ENCODE measurements around the gene CPS1. TPM values are rescaled to one million over a fixed set of nuclear protein-coding genes. Genes with fewer than 3 reads are reported as not detected.

CPS1 gene
- total RNA-seq, 1 donor from 2014 or later = 3.8 TPM

DNA sequence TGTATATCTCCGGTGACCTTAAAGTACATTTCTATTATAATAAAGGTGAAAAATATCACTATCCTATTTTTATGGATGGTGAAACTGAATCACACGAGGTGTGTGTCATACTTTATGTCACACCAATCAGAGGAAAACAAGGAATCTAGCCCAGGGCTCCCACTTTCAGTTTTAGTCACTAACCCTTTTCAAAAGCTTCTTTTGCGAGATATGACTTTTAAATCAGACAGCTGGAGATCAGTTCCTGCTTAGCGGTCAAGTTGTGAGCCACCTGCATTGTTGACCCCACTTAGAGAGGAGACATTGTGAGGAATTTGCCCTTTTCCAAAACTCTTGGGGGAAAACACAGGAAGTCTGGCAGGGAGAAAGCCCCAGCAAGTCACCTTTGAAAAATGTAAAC is 70.5 kb downstream of the CPS1 start:
- H3K27me3 ChIP-seq (ENCODE audit: control insufficient read depth, insufficient read depth, low read length) = no peaks in the 10 kb centered on the region
- DNase-seq (ENCODE audit: low read depth) = no peak
- no peaks in the 10 kb centered on the region for H3K36me3 ChIP-seq (ENCODE audit: control insufficient read depth, insufficient read depth, low read length)
- TF ChIP-seq, protein P1, sequence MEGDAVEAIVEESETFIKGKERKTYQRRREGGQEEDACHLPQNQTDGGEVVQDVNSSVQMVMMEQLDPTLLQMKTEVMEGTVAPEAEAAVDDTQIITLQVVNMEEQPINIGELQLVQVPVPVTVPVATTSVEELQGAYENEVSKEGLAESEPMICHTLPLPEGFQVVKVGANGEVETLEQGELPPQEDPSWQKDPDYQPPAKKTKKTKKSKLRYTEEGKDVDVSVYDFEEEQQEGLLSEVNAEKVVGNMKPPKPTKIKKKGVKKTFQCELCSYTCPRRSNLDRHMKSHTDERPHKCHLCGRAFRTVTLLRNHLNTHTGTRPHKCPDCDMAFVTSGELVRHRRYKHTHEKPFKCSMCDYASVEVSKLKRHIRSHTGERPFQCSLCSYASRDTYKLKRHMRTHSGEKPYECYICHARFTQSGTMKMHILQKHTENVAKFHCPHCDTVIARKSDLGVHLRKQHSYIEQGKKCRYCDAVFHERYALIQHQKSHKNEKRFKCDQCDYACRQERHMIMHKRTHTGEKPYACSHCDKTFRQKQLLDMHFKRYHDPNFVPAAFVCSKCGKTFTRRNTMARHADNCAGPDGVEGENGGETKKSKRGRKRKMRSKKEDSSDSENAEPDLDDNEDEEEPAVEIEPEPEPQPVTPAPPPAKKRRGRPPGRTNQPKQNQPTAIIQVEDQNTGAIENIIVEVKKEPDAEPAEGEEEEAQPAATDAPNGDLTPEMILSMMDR (IDR thresholded peaks at IDR 0.05; ENCODE audit: insufficient read depth, low read length, poor library complexity, severe bottlenecking) = no peak
- no peak overlapping the region for H3K4me3 ChIP-seq (ENCODE audit: low read depth, low read length)

DNA sequence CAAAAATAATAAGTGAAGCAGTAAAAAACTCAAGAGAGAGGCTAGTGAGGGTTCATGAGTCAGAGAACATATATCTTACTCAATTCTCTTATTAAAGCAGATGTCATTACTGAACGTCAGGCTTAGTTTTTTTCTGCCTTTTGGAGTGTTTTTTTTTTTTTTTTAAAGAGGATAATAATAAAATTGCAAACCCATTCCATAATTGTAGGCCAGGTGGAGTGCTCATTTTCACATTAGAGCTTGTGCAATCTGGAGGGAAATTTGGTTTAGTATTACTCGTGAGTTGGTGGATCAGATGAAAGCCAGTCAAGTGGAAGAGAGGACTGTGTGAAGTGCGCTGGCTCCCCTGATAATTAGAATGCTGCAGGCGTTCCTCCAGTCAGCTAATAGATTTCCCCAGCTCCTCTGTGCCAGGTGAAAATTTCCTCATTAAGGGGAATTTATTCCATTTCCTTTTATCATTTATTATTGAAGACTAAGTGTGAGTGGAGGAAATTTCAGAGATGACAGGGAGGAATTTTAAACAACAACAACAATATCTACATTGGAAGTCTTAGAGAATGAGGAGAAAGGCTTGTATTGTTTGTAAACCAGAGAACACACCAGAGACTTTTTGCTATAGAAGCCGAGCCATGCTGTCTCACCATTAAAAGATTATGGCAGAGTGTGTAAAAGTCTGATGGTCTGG is 74.6 kb downstream of the CPS1 start:
- no peak for DNase-seq (ENCODE audit: low read depth)
- no peak overlapping the region for H3K4me3 ChIP-seq (ENCODE audit: low read depth, low read length)
- TF ChIP-seq, protein P1 (IDR thresholded peaks at IDR 0.05; ENCODE audit: insufficient read depth, low read length, poor library complexity, severe bottlenecking) = no peak
- H3K27me3 ChIP-seq (ENCODE audit: control insufficient read depth, insufficient read depth, low read length) = no peaks in the 10 kb centered on the region
- no peaks in the 10 kb centered on the region for H3K36me3 ChIP-seq (ENCODE audit: control insufficient read depth, insufficient read depth, low read length)

DNA sequence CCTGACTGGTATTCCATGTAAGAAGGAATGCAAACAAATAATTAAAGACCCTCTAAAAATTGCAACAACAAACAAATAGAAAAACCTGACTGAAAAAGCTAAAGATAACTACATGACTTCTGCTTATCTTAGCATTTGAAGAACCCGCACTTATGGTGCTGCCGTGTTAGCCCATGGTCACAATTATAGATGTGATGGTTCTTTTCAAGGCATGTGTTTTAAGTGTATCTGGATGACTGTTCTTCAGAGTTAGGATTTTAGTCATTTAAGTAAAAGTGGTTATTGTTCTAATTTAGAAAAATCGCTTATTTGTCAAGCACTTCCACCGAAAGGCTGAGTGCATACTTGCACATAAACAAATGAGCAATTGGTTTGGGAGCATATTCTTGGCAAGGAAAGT is 77.3 kb downstream of the CPS1 start:
- Histone ChIP-seq H3K4me3 (ENCODE audit: low read depth, low read length) (no peak overlapping the region), H3K27me3 (ENCODE audit: control insufficient read depth, insufficient read depth, low read length) (no peaks in the 10 kb centered on the region), H3K36me3 (ENCODE audit: control insufficient read depth, insufficient read depth, low read length) (no peaks in the 10 kb centered on the region)
- DNase-seq (ENCODE audit: low read depth) = no peak
- TF ChIP-seq, protein P1 (IDR thresholded peaks at IDR 0.05; ENCODE audit: insufficient read depth, low read length, poor library complexity, severe bottlenecking) = no peak

DNA sequence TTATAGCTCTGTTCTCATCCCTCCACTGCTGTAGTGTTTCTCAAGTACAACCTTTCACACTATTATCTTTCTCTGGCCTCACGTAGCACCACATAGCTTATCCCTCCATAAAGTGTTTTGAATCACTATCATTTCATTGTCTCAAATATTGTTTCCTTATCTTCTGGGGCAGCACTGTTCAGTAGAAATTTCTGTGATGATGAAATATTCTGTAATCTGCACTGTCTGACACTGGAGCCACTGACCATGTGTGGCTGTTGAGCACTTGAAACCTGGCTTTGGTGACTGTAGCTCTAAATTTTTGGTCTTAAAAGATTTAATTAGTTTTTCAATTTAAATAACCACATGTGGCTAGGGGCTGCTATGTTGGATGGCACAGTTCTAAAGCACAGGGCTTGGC is 78.9 kb downstream of the CPS1 start:
- no peak overlapping the region for H3K4me3 ChIP-seq (ENCODE audit: low read depth, low read length)
- no peak for DNase-seq (ENCODE audit: low read depth)
- TF ChIP-seq, protein P1 (IDR thresholded peaks at IDR 0.05; ENCODE audit: insufficient read depth, low read length, poor library complexity, severe bottlenecking) = no peak

DNA sequence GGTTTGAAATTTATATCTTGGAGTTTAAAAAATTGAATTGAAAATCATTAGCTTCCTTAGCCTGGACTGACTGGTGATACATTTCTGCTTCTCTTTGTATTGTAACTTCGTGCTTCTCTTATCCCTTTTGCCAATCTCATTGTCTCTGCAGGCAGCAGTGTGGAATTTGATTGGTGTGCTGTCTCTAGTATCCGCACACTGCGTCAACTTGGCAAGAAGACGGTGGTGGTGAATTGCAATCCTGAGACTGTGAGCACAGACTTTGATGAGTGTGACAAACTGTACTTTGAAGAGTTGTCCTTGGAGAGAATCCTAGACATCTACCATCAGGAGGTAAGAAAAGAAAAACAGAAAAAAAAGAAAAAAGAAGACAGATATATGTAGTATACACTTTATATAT is 85.9 kb downstream of the CPS1 start:
- Histone ChIP-seq H3K36me3 (ENCODE audit: control insufficient read depth, insufficient read depth, low read length) (no peaks in the 10 kb centered on the region), H3K27me3 (ENCODE audit: control insufficient read depth, insufficient read depth, low read length) (no peaks in the 10 kb centered on the region), H3K4me3 (ENCODE audit: low read depth, low read length) (no peak overlapping the region)
- no peak for DNase-seq (ENCODE audit: low read depth)
- TF ChIP-seq, protein P1 (IDR thresholded peaks at IDR 0.05; ENCODE audit: insufficient read depth, low read length, poor library complexity, severe bottlenecking) = no peak

More for the DNA sequence above, 78.9 kb downstream of the CPS1 start:
- Histone ChIP-seq H3K36me3 (ENCODE audit: control insufficient read depth, insufficient read depth, low read length) (no peaks in the 10 kb centered on the region), H3K27me3 (ENCODE audit: control insufficient read depth, insufficient read depth, low read length) (no peaks in the 10 kb centered on the region)

DNA sequence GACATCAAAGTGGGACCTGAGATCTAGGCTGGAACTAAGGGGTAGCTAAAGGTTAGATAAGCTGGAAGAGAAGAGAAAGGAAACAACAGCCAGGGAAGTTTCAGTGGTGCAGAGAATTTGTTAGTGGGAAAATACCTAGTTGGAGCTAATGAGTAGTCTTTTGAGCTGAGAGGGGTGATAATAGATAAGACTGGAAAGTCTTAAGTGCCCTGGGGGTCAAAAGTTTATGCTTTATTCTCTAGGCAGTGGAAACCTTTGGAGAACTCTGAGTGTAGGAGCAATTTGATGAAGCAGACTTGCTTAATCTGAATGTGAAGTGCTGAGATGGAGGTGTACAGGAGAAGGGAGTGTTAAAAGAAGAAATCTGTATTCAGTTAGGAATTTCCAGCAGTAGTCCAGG is 90.8 kb downstream of the CPS1 start:
- Histone ChIP-seq H3K4me3 (ENCODE audit: low read depth, low read length) (no peak overlapping the region), H3K27me3 (ENCODE audit: control insufficient read depth, insufficient read depth, low read length) (no peaks in the 10 kb centered on the region), H3K36me3 (ENCODE audit: control insufficient read depth, insufficient read depth, low read length) (no peaks in the 10 kb centered on the region)
- TF ChIP-seq, protein P1 (IDR thresholded peaks at IDR 0.05; ENCODE audit: insufficient read depth, low read length, poor library complexity, severe bottlenecking) = no peak
- no peak for DNase-seq (ENCODE audit: low read depth)
